ENCODE results near the gene DHX35.

The DHX35 gene

DNA sequence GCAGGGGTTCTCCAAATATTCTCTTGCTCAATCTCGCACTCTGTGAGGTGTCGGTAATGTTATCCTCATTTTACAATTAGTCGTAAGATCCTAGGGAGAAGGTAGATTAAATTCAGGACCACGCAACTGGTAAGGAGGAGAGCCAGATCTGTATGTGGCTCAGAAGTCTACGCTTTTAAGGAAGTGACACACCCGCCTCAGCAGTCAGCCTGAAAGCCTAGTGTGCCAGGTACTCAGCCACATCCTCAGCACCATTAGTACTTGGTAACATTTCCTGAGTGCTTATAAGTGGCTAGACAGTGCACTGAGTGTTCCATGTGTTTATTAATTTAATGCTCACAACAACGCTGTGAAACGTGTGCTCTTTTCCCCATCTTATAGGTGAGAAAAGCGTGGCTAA is 63.7 kb downstream of the DHX35 start:
- DNase-seq (ENCODE audit: low spot score), result no peak

DNA sequence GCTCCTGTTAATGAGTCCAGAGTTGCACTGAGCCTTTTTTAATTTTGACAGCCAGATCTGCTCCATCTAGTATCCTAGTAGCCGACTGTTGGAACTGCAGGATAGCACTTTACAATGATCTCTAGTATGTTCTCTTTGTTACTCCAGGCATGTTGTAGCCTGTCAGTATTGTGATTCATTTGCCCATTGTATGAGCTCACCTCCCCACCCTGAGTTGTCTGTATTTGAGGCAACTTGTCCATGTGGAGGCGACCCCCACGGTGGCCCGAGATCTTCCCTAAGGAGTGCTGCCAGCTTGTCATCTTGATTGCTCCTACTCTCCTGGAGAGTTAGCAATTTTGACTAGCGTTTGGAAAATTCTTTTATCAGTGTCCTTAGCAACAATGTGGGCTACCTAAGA is 67.2 kb downstream of the DHX35 start:
- no peak for DNase-seq (ENCODE audit: low spot score)

DNA sequence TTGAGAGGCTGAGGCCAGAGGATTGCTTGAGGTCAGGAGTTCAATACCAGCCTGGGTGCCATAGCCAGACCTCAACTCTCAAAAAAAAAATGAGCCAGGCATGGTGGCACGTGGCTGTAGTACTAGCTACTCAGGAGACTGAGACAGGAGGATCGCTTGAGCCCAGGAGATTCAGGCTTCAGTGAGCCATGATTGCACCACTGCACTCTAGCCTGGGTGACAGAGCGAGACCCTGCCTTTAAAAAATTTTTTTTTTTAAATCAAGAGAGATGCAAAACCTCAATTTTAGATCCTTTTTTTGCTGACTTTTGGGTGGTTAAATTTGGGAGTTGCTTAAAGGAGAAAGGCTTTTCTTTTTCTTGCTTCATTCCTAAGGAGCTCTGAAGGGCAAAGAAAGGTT is 70.9 kb downstream of the DHX35 start:
- DNase-seq (ENCODE audit: low spot score), result no peak

DNA sequence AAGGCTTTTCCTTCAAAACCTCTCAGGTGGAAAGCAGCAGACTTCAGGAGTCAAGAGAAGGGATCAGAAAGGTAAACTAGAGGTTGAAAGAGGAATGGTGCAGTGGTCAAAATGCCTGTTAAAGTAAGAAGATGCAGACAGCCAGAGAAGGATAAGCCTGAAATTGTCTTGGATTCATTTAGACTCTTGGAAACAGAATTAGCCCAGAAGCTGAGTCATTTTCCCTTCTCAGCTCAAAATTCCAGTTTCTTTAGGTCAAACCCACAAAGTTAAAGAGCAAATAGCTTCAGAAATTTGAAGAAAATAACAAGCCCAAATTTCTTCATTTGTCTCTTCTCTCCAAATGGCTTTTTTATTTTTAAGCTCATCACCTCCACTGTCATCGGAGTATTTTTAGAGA is 73.9 kb downstream of the DHX35 start:
- peak; percentile 63 for DNase-seq (ENCODE audit: low spot score)

DNA sequence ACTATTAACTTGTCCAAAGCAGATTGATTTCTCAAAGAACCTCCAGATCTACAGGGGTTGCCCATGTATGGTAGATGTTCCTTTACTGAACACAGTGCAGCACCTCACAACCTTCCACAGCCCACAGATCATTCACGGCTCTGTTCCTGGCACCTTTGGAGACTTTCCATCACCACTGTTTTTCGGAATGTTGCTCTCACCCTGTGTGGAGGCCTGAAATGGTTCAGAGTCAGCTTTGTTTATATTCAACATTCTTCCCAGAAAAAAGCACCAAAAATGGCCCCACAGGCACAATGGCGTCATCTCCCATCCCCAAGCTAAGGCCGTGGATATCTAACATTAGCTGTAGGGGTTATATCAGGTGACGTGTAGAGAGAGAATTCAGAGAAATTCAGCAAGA is 74.7 kb downstream of the DHX35 start:
- DNase-seq (ENCODE audit: low spot score), result peak; percentile 71

DNA sequence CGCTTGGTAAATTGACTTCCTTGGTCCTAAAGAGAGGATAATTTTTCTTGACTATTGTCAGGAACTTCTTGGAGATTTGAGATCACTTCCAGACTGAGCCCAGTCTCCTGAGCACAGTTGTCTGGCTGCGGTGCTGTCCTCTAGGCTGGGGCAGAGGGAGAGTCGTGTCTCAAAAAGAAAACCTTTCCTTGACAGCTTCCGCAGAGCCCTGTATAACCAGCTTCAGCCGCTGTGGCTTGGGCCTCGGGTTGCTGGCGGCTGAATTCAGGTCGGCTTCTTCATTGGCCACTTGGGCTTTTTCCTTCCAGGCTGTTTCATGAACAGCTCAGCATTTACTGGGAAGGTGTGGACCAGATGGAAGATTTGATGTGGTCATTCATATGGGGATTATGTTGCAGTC is 75.9 kb downstream of the DHX35 start:
- no peak for DNase-seq (ENCODE audit: low spot score)

DNA sequence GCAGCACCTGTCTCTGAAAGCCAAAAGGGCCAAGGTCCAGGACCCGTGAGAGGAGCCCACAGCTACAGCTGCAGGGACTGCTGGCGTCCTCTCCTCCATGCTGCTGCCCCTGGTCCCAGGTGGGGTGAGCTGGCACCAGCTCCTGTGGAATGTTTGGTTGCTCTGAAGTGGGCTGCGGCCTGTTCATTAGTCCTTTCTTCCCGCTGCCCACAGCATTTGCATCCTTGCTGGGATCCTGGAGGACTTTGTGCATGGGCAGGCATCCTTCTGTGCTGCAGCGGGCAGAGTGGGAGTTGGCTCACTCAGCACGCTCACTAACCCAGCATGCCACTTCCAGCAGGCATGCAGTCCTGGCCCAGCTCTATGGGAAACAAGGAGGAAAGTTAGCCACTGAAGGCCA is 76.4 kb downstream of the DHX35 start:
- no peak for DNase-seq (ENCODE audit: low spot score)

DNA sequence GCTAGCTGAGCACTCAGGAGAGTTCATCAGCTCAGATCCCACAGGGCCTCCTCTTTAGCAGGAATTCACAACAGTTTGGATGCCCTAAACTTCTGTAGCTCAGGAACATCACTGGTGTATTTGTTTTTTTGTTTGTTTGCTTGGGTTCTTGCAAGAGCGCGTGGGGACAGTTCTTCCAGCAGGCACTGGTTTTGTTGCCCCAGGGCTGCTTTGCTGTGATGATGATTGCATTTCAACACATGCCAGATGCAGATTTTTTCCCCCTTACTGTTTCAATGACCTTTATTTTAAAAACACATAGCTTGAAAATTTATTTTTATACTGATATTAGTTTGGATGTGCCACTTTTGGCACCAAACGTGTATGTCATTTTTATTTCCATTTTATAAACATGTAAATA is 77.1 kb downstream of the DHX35 start:
- DNase-seq (ENCODE audit: low spot score), result no peak

DNA sequence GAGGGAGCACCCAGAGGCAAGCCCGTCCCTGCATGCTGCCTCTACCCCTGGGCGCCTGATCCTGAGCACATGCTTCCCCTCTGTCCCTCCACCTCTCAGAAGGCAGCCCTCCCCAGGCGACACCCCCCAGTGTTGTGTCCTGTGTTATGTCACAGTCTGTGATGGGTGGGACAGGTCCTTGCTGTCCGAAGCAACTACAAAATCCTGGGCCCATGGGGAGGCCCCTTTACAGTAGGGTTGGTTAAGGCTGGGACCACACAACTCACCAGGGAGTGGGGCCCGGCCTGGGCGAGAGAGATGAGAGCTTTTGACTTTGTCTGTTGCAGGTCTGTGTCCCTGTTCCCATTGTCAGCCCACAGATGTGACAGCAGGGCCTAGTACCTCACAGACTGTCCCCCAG is 78.0 kb downstream of the DHX35 start:
- no peak for DNase-seq (ENCODE audit: low spot score)

DNA sequence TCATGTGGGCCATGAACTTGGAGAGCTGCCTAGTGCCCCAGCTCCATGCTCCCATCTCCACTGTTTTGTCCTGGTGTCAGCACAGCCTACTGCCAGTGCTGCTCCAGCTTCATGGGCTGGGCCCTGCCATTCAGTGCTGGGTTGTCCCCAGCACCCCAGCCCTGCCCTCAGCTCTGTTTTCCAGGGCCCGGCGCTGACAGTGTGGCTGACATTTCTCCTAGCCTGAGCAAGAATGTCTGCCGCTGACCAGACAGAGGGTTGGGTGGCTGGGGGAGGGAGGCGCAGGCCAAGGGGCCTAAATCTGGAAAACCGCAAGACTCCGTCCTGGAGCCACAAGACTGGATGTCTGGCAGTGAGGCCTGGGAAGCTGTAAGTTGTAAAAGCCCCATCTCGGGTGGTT is 78.9 kb downstream of the DHX35 start:
- DNase-seq (ENCODE audit: low spot score), result peak; percentile 51

DNA sequence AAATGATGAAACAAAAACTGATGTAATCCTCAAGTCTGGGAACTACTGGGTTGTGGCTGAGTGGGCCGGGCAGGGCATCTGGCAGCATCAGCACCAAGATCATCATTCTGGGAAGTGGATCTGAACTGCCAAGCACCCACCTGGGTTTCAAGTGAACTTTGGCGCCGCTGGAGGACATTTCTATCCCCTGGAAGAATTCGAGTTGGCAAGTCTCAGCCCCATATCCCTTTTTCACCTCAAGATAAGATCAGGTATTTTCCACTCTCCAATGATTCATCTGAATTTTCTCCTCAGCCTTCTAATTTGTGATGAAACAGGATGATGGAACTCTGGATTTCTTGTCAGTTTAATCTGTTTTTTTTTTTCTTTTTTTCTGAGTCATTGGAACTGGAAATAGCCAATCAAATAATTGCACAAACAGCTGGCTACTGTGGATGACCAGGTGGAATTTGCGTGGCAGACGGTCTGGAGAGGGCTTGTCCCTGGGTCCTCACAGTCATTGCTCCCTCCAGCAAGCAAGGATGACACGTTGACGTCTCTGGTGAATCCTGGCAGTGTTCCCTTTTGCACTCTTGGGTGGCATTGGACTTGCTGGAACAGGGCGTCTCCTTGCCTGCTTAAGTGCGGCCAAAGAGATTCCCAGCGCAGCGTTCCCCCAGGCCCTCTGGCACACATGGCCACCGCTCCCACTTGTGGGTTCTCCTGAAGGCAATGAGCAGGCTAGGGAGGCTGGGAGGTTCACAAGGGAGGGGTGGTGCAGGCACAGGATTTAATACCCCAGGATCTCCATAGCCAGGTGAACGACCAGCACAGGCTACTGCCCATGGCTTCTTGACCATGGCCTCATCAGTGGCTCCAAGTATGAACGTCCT is 80.4 kb downstream of the DHX35 start:
- peak; percentile 43 for DNase-seq (ENCODE audit: low spot score)

DNA sequence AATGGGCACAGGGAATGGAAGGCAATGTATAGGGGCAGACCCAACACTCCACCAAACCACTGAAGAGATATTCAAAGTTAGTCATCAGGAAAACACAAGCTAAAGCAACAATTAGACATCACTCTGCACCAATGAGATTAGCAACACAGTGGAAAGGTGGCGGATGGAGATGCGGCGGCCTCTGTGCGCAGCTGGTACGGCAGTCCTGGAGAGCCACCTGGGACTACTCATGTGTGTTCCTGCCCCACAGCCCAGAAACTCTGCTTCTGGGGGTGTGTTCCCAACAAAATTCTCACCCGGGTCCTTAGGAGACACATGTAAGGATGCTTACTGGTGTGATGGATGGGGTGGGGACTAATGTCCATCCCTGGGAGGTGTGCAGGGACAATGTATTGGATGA is 82.4 kb downstream of the DHX35 start:
- DNase-seq (ENCODE audit: low spot score), result no peak

DNA sequence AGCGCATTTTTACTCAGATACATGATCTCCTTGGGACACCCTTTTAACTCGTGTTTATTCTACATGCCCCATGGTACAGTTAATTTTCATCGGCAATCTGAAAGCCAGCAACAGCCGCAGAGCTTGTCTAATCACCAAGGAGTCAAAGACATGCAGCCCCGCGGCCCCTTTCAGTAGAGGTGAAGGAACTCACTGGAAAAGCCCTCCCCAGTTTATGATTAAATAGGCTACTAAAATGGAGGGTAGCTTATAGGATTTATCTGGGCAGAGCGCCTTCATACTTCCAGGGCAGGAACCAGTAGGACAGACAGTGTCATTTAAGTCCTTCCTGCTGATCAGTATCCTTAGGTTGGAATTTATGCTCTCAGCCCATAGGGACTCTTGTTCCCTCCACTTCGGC is 83.5 kb downstream of the DHX35 start:
- DNase-seq (ENCODE audit: low spot score), result no peak

DNA sequence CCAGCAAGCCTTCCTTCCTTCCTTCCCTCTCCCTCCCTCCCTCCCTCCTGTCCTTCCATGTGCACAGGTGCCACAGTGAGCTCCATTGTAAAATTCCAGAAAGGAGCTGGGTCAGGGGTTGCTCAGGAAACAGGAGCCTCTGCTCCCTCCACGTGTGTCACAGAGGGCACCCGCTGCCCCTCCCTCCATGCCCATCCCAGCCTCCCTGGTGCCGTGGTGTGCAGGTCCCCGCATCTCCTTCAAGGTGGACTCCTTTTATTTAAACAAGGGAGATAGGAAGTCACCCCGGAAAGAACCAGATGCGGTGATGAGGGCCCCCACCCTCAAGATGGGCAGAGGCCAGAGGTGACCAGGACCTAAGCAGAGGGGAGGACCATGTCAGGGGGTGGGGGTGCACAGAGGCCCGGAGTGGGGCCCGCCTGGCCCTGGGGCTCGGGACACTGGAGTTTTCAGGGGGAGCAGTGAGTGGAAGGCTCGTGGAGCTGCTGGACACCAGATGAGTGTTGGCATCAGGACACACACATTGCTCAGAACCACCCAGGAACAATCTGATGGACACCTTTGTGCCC is 85.4 kb downstream of the DHX35 start:
- no peak for DNase-seq (ENCODE audit: low spot score)

DNA sequence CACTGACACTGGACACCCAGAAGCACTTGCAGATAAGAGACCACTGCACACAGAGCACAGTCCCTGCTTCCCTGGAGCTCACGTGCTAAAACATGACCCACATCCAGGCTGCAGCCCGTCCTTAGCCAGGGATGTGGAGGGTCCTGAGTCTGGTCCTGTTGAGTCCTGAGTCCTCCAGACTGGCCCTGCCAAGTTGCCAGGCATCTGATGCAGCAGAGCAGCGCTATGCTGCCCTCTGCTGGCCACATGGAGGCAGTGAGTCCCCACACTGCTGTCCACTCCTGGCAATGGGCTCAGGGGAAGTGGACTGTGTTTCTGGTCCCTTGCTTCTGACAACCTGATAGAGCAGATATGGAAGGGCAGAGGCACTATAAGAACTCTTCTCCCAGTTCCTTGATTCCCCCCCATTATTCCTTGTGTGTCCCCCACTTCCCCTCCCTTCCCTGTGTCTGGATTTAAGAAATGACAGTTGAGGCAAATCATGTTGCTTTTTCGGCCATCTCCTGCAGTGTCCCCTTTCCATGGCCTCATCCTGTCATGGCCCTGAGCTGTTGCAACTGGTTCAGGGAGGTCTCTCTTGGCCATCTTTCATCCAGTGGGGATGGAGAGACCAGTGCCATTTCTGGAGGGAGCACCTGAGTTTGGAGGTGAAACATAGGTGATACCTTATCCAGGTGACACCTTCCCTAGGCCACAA is 86.0 kb downstream of the DHX35 start:
- DNase-seq (ENCODE audit: low spot score), result peak; percentile 90

DNA sequence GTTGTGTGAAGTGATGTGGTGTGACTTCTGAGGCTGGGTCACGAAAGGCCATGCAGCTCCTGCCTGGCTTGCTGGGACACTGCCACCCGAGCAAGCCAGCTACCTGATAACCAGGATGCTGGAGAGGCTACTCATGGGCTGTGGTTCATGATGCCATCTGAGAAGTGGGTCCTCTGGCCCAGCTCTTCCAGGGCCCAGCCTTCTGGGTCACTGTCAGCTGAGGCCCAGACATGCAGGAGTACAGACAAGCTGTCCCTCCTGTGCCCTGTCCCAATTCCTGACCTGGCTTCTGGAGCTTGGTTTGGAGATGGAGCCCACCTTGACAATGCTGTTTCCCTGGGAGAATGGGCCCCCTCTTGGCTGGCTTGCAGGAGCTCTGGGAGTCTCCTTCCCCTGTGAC is 87.0 kb downstream of the DHX35 start:
- no peak for DNase-seq (ENCODE audit: low spot score)

DNA sequence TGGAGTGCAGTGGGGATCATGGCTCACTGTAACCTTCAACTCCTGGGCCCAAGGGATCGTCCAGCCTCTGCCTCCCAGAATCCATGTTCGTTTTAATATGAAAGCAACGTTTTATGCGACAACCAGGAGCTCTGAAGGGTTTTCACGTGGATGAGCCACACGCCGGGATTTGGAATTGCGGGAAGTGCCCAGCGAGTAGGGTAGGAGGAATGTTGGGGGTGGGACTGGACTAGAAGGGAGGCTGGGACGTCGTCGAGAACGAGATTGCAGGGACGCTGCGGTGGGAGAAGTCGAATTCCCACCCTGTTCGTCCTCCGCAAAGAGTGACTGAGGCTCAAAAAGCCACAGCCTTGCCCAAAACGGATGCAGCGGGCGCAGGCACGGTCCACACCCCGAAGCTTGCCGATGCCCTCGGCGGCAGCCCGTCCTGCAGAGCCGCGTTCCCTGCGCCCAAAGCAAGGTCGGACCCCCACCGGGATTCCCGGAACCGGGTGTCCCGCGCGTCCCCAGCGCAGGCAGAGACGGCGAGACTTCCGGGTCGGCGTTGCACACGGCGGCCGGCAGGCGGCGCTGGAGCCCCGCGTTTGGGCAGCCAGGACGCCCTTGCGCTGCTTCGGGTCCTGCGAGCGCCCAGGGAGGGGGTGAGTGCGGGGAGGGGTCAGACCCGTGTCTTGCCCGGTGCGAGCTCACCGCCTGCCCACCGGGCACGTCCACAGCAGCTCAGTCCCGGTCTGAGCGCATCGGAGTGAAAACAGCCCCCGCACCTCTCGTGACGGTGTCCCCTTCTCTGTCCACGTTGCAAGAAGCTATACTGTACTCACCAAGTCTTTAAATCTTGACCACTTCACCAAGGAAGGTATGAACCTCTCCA is 87.8 kb downstream of the DHX35 start:
- peak; percentile 73 for DNase-seq (ENCODE audit: low spot score)

DNA sequence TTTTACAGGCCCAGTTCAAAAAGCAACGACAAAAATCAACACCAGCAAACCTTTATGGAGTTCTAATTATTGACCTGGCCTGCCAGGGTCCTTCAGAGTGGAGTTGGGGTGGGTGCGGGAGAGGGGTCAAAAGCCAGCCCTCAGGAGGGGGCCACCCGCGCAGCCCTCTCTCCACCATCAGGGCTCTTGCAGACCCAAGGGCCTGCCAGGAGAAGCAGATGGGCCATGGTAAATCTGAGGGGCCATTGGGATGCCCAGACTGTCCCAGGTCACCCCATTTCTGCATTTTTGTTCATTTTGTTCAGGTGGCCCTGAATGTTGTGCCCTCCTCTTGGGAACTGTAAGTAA is 88.4 kb downstream of the DHX35 start:
- DNase-seq (ENCODE audit: low spot score), result no peak

DNA sequence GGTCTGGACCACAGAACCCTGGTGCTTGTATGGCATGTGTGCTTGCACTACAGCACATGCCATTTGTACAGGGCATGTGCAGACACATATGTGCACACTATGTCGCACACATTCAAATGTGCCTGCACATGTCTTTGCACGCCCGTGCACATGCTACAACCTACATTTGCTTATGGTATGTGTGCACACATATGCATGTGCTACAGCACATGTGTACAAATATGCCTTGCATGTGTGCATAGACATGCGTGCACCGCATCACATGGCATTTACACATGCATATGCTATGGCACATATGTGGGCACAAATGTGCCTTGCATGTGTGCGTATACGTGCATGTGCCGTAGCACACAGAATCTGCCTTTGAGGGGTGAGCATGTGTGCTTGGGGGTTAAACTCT is 90.5 kb downstream of the DHX35 start:
- no peak for DNase-seq (ENCODE audit: low spot score)

DNA sequence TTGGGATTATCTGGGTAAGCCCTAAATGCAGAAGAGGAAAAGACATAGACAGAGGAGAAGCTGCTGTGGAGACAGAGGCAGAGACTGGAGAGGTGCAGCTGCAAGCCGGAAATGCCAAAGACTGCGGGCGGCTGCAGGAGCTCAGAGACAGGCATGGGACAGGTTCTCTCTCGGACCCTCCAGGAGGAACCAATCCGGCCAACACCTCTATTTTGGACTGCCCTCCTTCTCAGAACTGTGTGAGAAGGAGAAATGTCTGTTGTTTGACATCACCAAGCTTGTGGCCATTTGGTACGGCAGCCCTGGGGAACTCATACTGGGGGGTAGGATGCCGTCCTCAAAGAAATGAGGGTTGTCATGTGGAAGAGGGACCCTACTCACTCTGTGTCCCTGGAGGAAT is 95.0 kb downstream of the DHX35 start:
- DNase-seq (ENCODE audit: low spot score), result no peak

DNA sequence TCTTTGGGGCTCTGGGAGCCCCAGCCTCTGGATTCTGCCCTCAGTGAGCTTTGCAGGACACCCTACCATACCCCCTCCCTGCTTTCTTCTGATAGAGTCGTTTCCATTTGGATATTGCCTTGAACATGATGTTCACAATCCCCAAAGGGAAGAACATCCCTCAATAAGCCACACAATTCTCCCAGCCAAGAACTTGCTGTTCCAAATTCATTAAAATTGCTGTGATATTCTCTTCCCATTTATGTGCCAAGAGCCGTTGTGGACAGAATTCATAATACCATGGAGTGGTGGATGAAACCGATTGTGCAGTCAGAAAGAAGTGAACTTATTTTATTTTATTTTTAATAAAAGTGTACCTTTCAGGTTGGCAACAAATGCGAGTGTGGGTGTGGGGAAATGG is 95.8 kb downstream of the DHX35 start:
- DNase-seq (ENCODE audit: low spot score), result no peak

DNA sequence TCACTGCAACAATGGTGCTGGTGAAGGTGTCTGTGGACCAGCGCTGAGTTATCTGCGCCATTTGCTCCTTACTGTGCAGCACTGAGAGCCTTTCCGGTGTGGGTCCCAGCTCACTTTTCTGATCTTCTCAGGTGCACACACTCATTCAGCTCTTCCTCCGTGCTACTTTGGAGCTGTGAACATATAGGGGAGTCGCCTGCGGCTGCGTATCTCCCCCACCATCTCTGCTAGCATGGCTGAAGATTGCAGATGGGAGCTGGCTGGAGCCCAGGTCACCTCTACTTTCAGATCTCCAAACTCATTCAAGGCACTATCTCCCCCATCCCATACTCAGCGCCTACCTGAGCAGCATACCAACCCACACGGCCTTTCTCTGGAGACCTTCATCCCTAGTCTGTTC is 96.9 kb downstream of the DHX35 start:
- DNase-seq (ENCODE audit: low spot score), result no peak
